Neural cell (in vitro differentiated cells): ENCODE measurements around the gene S100Z. TPM values are rescaled to one million over a fixed set of nuclear protein-coding genes. Genes with fewer than 3 reads are reported as not detected.

Experiments used
- H2AFZ ChIP-seq: fragments of 200-600, 300-800 bp; sonication (generic), shearing (Covaris generic); 2 replicates; pipeline ENCODE4 v1.6.0; 2014; ENCODE audit warnings: low read depth, mild to moderate bottlenecking, antibody characterized with exemption, low read length, moderate library complexity
- H3F3A ChIP-seq: fragments of 200-600 bp; shearing (Covaris generic); 2 replicates; pipeline ENCODE4 v1.6.1; 2016; ENCODE audit warnings: mild to moderate bottlenecking, moderate library complexity, mixed read lengths, antibody characterized with exemption, low read length; ENCODE audit not compliant: insufficient read depth, poor library complexity, severe bottlenecking
- H3K27ac ChIP-seq: fragments of 200-600, 300-800 bp; sonication (generic), shearing (Covaris generic); 2 replicates; pipeline ENCODE4 v1.5.1; 2014; ENCODE audit warnings: mild to moderate bottlenecking, low read length, moderate library complexity
- H3K27me3 ChIP-seq: fragments of 300-800, 200-600 bp; sonication (generic), shearing (Covaris generic); 2 replicates; pipeline ENCODE4 v1.6.0; 2014; ENCODE audit warnings: mild to moderate bottlenecking, low read depth, low read length, moderate library complexity; ENCODE audit not compliant: insufficient read depth
- H3K36me3 ChIP-seq: fragments of 300-800, 200-600 bp; sonication (generic), shearing (Covaris generic); 2 replicates; pipeline ENCODE4 v1.5.1; 2014; ENCODE audit warnings: mild to moderate bottlenecking, antibody characterized with exemption, low read length, moderate library complexity; ENCODE audit not compliant: insufficient read depth
- H3K4me2 ChIP-seq: fragments of 300-800, 200-600 bp; sonication (generic), shearing (Covaris generic); 2 replicates; pipeline ENCODE4 v1.6.0; 2014; ENCODE audit warnings: mild to moderate bottlenecking, low read length
- H3K4me3 ChIP-seq: fragments of 300-800, 200-600 bp; sonication (generic), shearing (Covaris generic); 2 replicates; pipeline ENCODE4 v1.5.1; 2014; ENCODE audit warnings: mild to moderate bottlenecking, low read length, moderate library complexity
- H3K79me2 ChIP-seq: fragments of 200-600 bp; shearing (Covaris generic); replicated peaks from 2 replicates; pipeline ENCODE4 v1.6.0; 2014; ENCODE audit warnings: mild to moderate bottlenecking, low read length, moderate library complexity; ENCODE audit not compliant: insufficient read depth
- H3K9ac ChIP-seq: fragments of 300-800, 200-600 bp; sonication (generic), shearing (Covaris generic); 2 replicates; pipeline ENCODE4 v1.6.1; 2016; ENCODE audit warnings: mild to moderate bottlenecking, low read length, mixed read lengths
- H3K9me2 ChIP-seq: fragments of 200-600 bp; shearing (Covaris generic); 2 replicates; pipeline ENCODE4 v1.6.1; 2016; ENCODE audit warnings: mild to moderate bottlenecking, low read length, mixed read lengths; ENCODE audit not compliant: insufficient read depth
- H3K9me3 ChIP-seq: fragments of 200-600, 300-800 bp; sonication (generic), shearing (Covaris generic); 2 replicates; pipeline ENCODE4 v1.6.1; 2016; ENCODE audit warnings: mild to moderate bottlenecking, mixed run types, low read length, moderate library complexity, mixed read lengths
- H4K20me1 ChIP-seq: fragments of 200-600 bp; shearing (Covaris generic); 2 replicates; pipeline ENCODE4 v1.6.1; 2016; ENCODE audit warnings: mild to moderate bottlenecking, mixed run types; ENCODE audit not compliant: insufficient read depth
- EP300 ChIP-seq: fragments of 450-650 bp; conservative IDR thresholded peaks from 2 replicates; pipeline ENCODE4 v1.6.1; 2014; ENCODE audit warnings: antibody characterized with exemption, mild to moderate bottlenecking, moderate library complexity; ENCODE audit not compliant: poor library complexity, severe bottlenecking
- EZH2 ChIP-seq: fragments of 200-600, 300-800 bp; shearing (Covaris generic), sonication (generic); IDR thresholded peaks from 2 replicates; pipeline ENCODE4 v1.6.1; 2014; ENCODE audit warnings: antibody characterized with exemption, low read length, borderline replicate concordance, mild to moderate bottlenecking; ENCODE audit not compliant: insufficient read depth, poor library complexity, severe bottlenecking
- MXI1 ChIP-seq: fragments of 450-650 bp; conservative IDR thresholded peaks from 2 replicates; pipeline ENCODE4 v1.6.1; 2014; ENCODE audit warnings: antibody characterized with exemption, mild to moderate bottlenecking; ENCODE audit not compliant: poor library complexity, severe bottlenecking
- POLR2AphosphoS5 ChIP-seq: IDR thresholded peaks from 2 replicates; pipeline ENCODE4 v1.6.1; 2012
- RAD21 ChIP-seq: fragments of 450-650 bp; conservative IDR thresholded peaks from 2 replicates; pipeline ENCODE4 v1.6.1; 2014; ENCODE audit warnings: antibody characterized with exemption, mild to moderate bottlenecking, moderate library complexity
- TAF1 ChIP-seq: IDR thresholded peaks from 2 replicates; pipeline ENCODE4 v1.6.1; 2012; ENCODE audit warnings: low read depth
- polyA plus RNA-seq: library from polyadenylated mRNA; depleted of rRNA; stranded (reverse); fragments of >200 nt; gene quantifications from 2 replicates; pipeline ENCODE4 v1.2.3, GENCODE V29; 2014
- TF ChIP-seq, protein P1 (sequence below): fragments of 450-650 bp; IDR thresholded peaks from 2 replicates; pipeline ENCODE4 v1.5.1; 2014; ENCODE audit warnings: antibody characterized with exemption, mild to moderate bottlenecking, moderate library complexity; ENCODE audit not compliant: poor library complexity, severe bottlenecking
- TF ChIP-seq, protein P2 (sequence below): IDR thresholded peaks from 2 replicates; pipeline ENCODE4 v1.6.1; 2012; ENCODE audit warnings: borderline replicate concordance

Gene S100Z
- polyA plus RNA-seq, 1 donor from 2014 or later = not detected

DNA sequence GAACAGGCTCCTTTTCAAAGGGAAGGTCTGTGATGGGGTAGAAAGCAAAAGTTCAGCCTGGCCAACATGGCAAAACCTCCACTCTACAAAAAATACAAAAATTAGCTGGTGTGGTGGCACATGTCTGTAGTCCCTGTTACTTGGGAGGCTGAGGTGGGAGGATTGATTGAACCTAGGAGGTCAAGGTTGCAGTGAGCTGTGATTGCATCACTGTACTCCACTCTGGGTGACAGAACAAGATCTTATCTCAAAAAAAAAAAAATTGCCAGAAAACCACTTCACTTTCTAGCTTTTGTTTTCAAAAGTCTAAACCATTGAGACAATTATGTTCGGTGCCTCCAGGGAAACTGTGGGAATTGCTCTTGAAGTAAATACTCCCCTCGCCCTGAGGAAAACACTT, 43.5 kb downstream of the S100Z start:
- Histone ChIP-seq H3K4me3 (no peak overlapping the region), H3K9me3 (no peaks in the 10 kb centered on the region), H3K27me3 (no peaks in the 10 kb centered on the region), H3K36me3 (no peaks in the 10 kb centered on the region), H3K4me2 (no peak overlapping the region), H3K79me2 (no peaks in the 10 kb centered on the region), H3K9me2 (no peaks in the 10 kb centered on the region), H3F3A (no peaks in the 10 kb centered on the region), H3K27ac (no peak overlapping the region), H4K20me1 (no peaks in the 10 kb centered on the region), H3K9ac (no peak overlapping the region), H2AFZ (no peak overlapping the region)
- TF ChIP-seq RAD21 = no peak
- no peak for TF ChIP-seq POLR2AphosphoS5

DNA sequence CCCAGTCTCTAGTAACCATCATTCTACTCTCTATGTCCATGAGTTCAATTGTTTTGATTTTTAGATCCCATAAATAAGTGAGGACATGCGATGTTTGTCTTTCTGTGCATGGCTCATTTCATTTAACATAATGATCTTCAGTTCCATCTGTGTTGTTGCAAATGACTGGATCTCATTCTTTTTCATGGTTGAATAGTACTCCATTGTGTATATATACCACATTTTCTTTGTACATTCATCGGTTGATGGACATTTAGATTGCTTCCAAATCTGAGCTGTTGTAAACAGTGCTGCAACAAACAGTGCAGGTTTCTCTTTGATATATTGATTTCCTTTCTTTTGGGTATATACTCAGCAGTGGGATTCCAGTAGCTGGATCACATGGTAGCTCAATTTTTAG, 46.4 kb downstream of the S100Z start:
- no peak for TF ChIP-seq MXI1
- TF ChIP-seq, protein P1, sequence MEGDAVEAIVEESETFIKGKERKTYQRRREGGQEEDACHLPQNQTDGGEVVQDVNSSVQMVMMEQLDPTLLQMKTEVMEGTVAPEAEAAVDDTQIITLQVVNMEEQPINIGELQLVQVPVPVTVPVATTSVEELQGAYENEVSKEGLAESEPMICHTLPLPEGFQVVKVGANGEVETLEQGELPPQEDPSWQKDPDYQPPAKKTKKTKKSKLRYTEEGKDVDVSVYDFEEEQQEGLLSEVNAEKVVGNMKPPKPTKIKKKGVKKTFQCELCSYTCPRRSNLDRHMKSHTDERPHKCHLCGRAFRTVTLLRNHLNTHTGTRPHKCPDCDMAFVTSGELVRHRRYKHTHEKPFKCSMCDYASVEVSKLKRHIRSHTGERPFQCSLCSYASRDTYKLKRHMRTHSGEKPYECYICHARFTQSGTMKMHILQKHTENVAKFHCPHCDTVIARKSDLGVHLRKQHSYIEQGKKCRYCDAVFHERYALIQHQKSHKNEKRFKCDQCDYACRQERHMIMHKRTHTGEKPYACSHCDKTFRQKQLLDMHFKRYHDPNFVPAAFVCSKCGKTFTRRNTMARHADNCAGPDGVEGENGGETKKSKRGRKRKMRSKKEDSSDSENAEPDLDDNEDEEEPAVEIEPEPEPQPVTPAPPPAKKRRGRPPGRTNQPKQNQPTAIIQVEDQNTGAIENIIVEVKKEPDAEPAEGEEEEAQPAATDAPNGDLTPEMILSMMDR = no peak
- no peak for TF ChIP-seq EP300
- TF ChIP-seq, protein P2, sequence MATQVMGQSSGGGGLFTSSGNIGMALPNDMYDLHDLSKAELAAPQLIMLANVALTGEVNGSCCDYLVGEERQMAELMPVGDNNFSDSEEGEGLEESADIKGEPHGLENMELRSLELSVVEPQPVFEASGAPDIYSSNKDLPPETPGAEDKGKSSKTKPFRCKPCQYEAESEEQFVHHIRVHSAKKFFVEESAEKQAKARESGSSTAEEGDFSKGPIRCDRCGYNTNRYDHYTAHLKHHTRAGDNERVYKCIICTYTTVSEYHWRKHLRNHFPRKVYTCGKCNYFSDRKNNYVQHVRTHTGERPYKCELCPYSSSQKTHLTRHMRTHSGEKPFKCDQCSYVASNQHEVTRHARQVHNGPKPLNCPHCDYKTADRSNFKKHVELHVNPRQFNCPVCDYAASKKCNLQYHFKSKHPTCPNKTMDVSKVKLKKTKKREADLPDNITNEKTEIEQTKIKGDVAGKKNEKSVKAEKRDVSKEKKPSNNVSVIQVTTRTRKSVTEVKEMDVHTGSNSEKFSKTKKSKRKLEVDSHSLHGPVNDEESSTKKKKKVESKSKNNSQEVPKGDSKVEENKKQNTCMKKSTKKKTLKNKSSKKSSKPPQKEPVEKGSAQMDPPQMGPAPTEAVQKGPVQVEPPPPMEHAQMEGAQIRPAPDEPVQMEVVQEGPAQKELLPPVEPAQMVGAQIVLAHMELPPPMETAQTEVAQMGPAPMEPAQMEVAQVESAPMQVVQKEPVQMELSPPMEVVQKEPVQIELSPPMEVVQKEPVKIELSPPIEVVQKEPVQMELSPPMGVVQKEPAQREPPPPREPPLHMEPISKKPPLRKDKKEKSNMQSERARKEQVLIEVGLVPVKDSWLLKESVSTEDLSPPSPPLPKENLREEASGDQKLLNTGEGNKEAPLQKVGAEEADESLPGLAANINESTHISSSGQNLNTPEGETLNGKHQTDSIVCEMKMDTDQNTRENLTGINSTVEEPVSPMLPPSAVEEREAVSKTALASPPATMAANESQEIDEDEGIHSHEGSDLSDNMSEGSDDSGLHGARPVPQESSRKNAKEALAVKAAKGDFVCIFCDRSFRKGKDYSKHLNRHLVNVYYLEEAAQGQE = no peak
- no peak for TF ChIP-seq TAF1
- no peak for TF ChIP-seq EZH2
- TF ChIP-seq POLR2AphosphoS5 = no peak
- no peak for TF ChIP-seq RAD21
- H3K4me2 ChIP-seq = no peak overlapping the region
- no peaks in the 10 kb centered on the region for H4K20me1 ChIP-seq
- no peak overlapping the region for H3K27ac ChIP-seq
- H3K4me3 ChIP-seq = no peak overlapping the region
- no peaks in the 10 kb centered on the region for H3K9me2 ChIP-seq
- no peaks in the 10 kb centered on the region for H3K9me3 ChIP-seq
- no peak overlapping the region for H3K9ac ChIP-seq
- H2AFZ ChIP-seq = no peak overlapping the region
- H3F3A ChIP-seq = no peaks in the 10 kb centered on the region
- no peaks in the 10 kb centered on the region for H3K79me2 ChIP-seq
- no peaks in the 10 kb centered on the region for H3K36me3 ChIP-seq
- H3K27me3 ChIP-seq = no peaks in the 10 kb centered on the region

GRCh38 chr5:76901522-76901921, 51.7 kb downstream of the S100Z start:
- no peaks in the 10 kb centered on the region for H4K20me1 ChIP-seq
- no peak for TF ChIP-seq EZH2
- TF ChIP-seq MXI1 = no peak

More at GRCh38 chr5:76901522-76901921, 51.7 kb downstream of the S100Z start:
- Histone ChIP-seq H3K27ac (no peak overlapping the region), H3K9me2 (no peaks in the 10 kb centered on the region), H2AFZ (no peak overlapping the region), H3K9me3 (no peaks in the 10 kb centered on the region), H3K27me3 (no peaks in the 10 kb centered on the region), H3F3A (no peaks in the 10 kb centered on the region), H3K4me3 (no peak overlapping the region), H3K9ac (no peak overlapping the region), H3K79me2 (no peaks in the 10 kb centered on the region), H3K4me2 (no peak overlapping the region), H3K36me3 (no peaks in the 10 kb centered on the region)
